ENCODE results near the gene MYL12B. TPM values are rescaled to one million over a fixed set of nuclear protein-coding genes. Genes with fewer than 3 reads are reported as not detected.

MYL12B gene
- total and polyA plus RNA-seq, 11 donors: 185 to 462 (median 223) TPM

DNA sequence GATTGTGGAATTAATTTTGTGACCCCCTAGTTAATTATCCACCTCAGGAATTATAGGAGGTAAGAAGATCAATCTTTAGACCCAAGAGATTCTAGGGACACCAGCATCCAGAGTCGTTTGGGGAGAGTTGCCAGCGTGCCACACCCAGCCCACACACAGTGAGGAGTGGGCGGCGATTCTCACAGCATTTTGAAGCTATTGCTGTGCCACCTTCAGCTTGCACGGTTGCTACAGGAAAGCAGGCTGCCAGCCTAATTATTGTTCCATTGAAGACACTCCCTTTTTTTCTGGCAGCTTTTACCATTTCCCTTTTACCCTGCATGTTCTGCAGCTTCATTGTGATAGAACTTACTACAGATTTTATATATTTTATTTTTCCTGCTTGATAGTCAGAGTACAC is 27.5 kb upstream of the MYL12B start:
- 65 to 68% (median 67%) methylated on average over 5 of the region's 5 CpGs for WGBS, 4 donors

GRCh38 chr18:3235846-3236245 is 26.1 kb upstream of the MYL12B start:
- DNase-seq (no peak), ATAC-seq (no peak)
- Histone ChIP-seq H3K36me3 (no peaks in the 10 kb centered on the region), H3K27ac (no peak overlapping the region), H3K4me1 (peaks cover 0 to 7% (median 0%) of the 10 kb centered on the region in 12 donors), H3K9me3 (no peaks in the 10 kb centered on the region), H3K27me3 (no peaks in the 10 kb centered on the region), H3K4me3 (no peak overlapping the region)
- TF ChIP-seq CTCF (IDR thresholded peaks at IDR 0.05) (no peak), POLR2A (IDR thresholded peaks at IDR 0.05) (no peak)
- 90 to 98% (median 97%) methylated on average over 2 of the region's 2 CpGs for WGBS, 4 donors
- intact Hi-C loops (cut with DNase I): loop anchor here in 2 of 10 donors (10.0 kb wide), 3 partner anchors 51 to 91 kb away; no protein-coding TSS in a partner anchor

More for the DNA sequence above, 27.5 kb upstream of the MYL12B start:
- H3K27me3 ChIP-seq: no peaks in the 10 kb centered on the region
- DNase-seq (no peak), ATAC-seq (no peak)
- intact Hi-C loops (cut with DNase I): loop anchor here in 2 of 10 donors (10.0 kb wide), 3 partner anchors 50 to 90 kb away; no protein-coding TSS in a partner anchor
- H3K4me1 ChIP-seq: peaks cover 0 to 12% (median 0%) of the 10 kb centered on the region in 12 donors
- no peaks in the 10 kb centered on the region for H3K36me3 ChIP-seq
- TF ChIP-seq POLR2A (IDR thresholded peaks at IDR 0.05): no peak
- TF ChIP-seq CTCF (IDR thresholded peaks at IDR 0.05): no peak
- no peak overlapping the region for H3K27ac ChIP-seq
- no peaks in the 10 kb centered on the region for H3K9me3 ChIP-seq
- no peak overlapping the region for H3K4me3 ChIP-seq

DNA sequence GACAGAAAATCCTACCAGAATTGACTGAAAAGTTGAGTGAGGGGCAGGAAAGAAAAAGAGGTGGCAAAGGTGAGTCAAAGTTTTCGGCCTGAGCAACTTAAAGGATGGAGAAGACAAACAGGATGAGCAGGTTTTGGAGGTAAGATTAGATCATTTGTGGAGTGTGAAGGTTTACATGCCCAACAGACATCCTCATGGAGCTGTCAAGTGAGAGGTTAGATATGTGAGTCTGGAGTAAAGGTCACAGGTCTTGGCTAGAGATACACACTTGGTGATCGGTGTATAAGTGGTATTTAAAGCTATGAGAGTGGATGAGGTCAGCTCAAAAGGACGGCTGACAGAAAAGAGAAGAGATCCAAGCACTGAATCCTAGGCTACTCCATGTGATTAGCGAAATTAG is 25.5 kb upstream of the MYL12B start:
- H3K4me1 ChIP-seq: peaks cover 0 to 8% (median 0%) of the 10 kb centered on the region in 12 donors
- H3K9me3 ChIP-seq: no peaks in the 10 kb centered on the region
- no peak for DNase-seq
- no peak overlapping the region for H3K27ac ChIP-seq
- intact Hi-C loops (cut with DNase I): loop anchor here in 2 of 10 donors (10.0 kb wide), 3 partner anchors 52 to 92 kb away; no protein-coding TSS in a partner anchor
- H3K27me3 ChIP-seq: no peaks in the 10 kb centered on the region
- ATAC-seq: peak in 3 of 4 donors; percentile 27 to 82 (median 46)
- H3K36me3 ChIP-seq: no peaks in the 10 kb centered on the region
- 67 to 74% (median 70%) methylated on average over 4 of the region's 4 CpGs for WGBS, 4 donors
- TF ChIP-seq POLR2A (IDR thresholded peaks at IDR 0.05) (no peak), CTCF (IDR thresholded peaks at IDR 0.05) (no peak)
- no peak overlapping the region for H3K4me3 ChIP-seq

DNA sequence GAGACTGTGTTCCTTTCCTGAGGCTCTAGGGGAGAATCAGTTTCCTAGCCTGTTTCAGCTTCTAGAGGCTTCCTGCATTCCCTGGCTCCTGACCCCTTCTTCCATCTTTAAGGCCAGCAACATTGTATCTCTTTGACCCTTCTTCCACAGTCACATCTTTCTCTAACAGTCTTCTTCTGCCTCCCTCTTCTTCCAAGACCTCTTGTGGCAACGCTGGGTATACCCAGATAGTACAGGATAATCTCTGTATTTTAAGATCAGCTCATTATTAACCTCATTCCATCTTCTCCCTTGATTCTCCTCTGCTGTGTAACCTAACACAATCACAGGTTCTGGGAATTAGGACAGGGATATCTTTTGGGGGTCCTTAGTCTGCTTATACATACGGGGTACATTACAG is 23.2 kb upstream of the MYL12B start:
- no peak for ATAC-seq
- no peak for DNase-seq
- no peaks in the 10 kb centered on the region for H3K9me3 ChIP-seq
- no peak overlapping the region for H3K27ac ChIP-seq
- no peak overlapping the region for H3K4me3 ChIP-seq
- WGBS, 4 donors: 83 to 94% (median 88%) methylated on average over 2 of the region's 2 CpGs
- peaks cover 0 to 6% (median 0%) of the 10 kb centered on the region in 9 donors for H3K36me3 ChIP-seq
- H3K27me3 ChIP-seq: no peaks in the 10 kb centered on the region
- TF ChIP-seq POLR2A (IDR thresholded peaks at IDR 0.05) (no peak), CTCF (IDR thresholded peaks at IDR 0.05) (no peak)
- peaks cover 0 to 20% (median 0%) of the 10 kb centered on the region in 12 donors for H3K4me1 ChIP-seq
- intact Hi-C loops (cut with DNase I): loop anchor here in 2 of 10 donors (10.0 kb wide), 3 partner anchors 54 to 94 kb away; no protein-coding TSS in a partner anchor
